ENCODE data around the gene PTPN3.

Gene PTPN3

DNA sequence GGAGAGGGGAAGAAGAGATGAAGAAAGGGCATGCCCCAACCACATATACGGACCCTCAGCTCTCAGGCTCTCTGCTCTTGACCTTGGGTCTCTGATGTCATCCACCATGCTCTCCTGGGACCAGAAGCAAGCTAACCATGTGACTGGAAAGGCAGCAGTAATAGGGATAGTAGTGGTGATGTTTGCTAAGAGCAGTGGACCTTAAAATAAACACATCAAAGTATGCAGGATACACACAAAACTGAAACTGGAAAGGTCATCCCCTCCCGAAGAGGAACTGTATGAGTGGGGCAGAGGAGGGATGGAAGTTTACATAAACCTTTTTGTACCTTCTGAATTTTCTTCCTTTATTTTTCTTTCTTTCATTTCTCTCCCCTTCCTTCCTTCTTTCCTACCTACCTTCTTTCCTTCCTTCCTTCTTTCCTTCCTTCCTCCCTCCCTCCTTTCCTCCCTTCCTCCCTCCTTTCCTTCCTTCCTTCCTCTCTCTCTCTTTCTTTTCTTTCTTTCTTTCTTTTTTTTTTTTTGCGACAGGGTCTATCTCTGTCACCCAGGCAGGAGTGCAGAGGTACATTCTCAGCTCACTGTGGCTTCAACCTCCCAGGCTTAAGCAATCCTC, 8.1 kb upstream of the PTPN3 start:
- DNase-seq (ENCODE audit: low read depth in 4 of 4, low spot score in 1 of 4), result no peak

DNA sequence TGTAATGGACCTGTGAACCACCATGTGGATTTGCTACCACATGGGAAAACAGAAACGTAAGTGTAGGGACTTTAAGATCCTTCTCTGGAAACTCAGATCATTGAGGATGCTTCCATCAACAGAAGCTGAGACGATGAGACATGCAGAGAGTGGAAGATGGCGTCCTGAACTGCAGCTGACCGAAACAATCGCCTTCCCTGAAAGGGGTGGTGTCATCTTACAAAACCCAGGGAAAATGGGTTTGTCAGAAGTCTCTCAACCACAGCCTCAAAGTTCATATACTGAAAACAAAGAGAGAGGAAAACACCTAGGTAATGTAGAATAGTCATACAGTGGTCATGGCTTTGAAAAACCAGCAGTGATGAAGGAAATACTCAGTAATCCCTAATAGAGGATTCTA, 6.6 kb upstream of the PTPN3 start:
- no peak for DNase-seq (ENCODE audit: low read depth in 4 of 4, low spot score in 1 of 4)

DNA sequence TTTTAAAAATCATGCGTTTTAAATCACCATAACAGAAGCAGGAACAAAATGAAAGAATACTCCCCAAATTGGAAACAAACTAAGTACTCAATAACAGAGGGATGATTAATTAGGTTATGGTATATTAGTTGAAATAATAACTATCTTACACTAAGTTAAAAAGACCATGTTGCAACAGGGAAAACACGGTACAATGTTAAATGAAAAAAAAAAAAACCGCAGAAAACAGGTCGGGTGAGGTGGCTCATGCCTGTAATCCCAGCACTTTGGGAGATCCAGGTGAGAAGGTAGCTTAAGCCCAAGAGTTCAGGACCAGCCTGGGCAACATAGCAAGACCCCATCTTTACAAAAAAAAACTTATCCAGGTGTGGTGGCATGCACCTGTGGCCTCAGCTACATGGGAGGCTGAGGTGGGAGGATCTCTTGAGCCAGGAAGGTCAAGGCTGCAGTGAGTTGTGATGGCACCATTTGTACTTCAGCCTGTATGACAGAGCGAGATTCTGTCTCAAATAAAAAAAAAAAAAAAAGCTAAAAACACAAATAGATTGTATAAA, 2.4 kb upstream of the PTPN3 start:
- no peak for DNase-seq (ENCODE audit: low read depth in 4 of 4, low spot score in 1 of 4)

DNA sequence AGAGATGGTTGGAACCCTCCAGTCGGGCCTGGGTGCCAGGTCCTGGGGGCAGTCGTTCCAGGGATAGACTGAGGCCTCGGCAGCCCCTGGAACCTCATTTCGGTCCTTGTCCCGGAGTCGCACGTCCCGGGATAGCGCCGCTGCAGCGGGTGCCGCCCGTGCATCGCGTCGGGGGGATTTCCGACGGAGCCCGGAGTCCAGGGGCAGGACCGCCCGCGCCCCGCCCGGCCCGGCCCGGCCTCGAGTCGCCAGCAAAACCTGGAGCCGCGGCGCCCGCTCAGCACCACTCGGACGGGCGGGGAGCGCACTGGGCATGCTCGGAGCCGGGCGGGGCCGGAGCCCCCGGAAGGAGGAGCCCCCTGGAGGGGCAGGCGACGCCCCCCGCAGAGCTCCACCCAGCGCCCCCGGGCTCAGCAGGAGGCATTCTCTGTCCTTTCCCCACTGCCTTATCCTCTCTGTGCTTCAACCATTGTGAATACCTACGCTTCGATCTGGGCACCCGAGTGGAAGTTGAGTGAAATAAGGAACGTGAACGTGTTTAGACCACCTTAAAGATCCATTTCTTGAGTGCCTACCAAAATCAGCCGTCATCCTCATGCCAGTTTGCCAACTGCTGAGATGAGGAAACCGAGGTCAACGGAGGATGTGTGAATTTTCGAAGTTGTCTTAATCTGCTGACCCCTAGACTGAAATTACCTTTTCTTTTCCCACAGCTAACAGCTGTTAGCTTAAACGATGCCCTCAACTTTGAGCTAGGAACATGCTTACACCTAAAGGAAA, 1.7 kb upstream of the PTPN3 start:
- no peak for DNase-seq (ENCODE audit: low read depth in 4 of 4, low spot score in 1 of 4)

DNA sequence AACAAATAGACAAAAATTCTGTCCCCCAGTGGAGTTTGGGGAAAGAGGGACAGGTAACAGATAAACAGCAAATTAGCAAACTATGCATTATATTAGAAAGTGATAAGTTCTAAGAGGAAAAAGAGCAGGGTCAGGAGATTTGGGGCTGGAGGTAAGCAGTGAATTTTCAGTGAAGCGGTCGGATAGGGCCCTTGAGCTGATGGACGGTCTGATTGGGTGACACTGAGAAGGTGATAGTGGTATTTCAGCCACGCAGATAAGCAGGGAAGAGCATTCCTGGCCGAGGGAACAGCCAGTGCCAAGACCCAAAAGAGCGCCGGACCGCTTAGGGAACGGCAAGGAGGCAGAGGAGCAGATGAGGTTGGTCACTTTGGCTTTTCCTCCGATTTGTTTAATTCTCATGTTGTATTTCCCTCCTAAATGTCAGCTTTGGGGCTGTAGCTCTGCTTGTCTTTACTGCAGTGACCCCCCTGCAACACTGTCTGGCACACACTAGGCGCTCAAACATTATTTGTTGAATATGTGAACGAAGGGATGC, 1.1 kb upstream of the PTPN3 start:
- no peak for DNase-seq (ENCODE audit: low read depth in 4 of 4, low spot score in 1 of 4)

DNA sequence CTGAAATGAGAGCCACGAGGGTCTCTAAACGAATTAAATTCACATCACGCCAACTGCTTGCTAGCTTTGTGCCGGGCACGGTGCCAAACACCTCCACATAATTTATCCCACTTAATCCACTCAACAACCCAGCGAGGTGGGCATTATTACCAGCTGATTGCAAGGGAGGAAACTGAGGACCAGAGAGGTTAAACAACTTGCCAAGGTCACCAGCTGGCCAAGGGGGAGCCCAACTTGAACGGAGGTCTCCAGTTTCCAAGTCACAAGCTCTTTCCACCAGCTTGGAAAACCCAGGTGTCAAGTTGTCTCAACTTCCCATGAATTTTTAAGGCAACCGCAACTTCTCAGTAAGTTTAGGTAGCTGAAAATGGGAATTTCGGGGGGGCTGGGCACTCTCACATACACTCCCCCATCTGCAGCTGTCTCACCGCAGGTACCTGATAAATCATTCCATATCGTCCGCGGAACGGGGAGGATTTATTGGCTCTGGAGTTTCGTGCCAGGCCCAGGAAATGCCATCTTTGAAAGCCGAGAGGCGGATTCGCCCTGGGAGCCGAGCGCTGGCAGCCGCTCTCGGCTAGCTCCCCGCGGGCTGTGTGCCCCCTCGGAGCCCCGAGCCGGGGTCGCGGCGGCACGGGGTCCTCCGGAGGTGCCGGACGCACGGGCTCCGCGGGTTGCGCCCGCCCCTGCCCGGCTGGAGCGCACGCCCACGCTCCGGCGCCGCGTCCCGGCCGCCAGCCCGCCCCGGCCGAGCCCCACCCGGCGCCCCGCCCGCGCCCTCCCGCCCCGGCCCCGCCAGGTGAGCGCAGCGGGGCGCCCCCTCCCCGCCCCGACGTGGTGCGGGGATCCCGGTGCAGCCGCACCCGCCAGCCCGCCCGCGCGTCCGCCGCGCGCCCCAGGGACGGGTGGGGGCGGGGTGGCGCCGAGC, 617 bp downstream of the PTPN3 start:
- DNase-seq (ENCODE audit: low read depth in 4 of 4, low spot score in 1 of 4), result no peak

DNA sequence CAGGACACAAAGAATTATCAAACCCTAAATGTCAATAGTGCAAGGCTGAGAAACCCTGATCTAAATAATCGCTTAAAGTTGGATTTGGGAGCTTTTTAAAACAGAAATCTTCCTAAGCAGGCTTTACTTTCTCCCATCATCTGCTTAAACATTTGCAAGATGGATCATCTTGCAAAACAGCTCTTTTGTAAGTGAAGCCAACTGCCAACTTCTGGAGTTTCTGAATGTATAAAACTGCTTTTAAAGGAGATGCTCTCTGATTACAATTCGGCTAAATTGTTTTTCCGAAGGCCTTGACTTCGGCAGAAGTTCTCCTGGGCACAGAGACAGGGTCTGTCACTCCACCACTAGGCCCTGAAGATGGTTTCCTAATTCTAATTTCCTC, 1.3 kb downstream of the PTPN3 start:
- no peak for DNase-seq (ENCODE audit: low read depth in 4 of 4, low spot score in 1 of 4)

DNA sequence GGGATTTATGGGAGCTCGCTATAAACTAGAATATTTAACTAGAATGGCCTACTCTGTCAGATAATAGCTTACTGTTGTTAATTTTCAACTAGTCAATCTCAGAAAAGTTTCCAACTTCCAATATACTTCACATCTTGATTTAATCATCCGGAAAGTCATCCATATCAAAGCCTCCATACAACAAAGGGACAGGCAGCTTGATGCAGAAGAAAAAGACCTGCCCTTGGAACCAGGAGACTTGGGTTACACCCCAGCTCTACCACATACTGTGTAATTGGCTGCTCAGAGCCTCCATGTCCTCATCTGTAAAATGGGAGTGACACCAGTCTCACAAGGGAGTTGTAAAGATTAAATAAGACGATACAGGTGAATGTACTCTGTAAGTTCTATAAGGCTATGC, 1.9 kb downstream of the PTPN3 start:
- no peak for DNase-seq (ENCODE audit: low read depth in 4 of 4, low spot score in 1 of 4)

DNA sequence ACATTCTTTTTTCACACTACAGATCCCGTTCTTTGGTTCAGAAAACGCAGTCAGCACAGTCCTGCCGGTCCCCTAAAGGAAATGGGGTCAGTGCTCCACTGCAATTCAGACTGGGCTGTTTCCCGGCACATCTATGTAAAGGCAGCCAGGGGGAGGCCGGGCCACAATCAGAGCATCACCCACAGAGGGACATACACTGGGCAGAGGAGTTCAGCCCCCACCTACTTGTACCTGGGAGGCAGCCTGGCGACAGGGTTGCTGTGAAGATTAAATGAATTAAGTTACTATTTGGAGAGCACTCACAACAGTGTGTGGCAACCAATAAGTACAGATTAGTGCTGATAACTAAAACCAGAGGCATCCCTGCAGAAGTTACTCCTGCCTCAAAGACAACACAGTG, 4.5 kb downstream of the PTPN3 start:
- no peak for DNase-seq (ENCODE audit: low read depth in 4 of 4, low spot score in 1 of 4)

DNA sequence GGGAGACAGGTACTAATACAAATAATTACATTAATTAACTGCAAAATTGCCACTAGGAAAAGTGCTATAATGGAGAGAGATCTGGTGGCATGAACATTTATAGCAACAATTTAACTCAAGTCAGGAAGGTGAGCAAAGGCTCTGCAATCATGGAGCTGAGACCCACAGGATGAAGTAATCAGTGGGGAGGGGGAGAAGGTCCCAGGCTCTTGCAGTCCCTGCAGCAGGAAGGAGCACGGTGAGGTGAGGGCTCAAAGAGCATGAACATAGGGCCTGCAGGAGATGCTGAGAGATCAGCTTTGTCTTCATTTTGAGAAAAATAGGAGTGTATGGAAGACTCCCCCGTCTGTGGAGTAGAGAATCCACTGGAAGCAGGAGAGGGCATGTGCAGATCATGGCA, 6.5 kb downstream of the PTPN3 start:
- no peak for DNase-seq (ENCODE audit: low read depth in 4 of 4, low spot score in 1 of 4)

DNA sequence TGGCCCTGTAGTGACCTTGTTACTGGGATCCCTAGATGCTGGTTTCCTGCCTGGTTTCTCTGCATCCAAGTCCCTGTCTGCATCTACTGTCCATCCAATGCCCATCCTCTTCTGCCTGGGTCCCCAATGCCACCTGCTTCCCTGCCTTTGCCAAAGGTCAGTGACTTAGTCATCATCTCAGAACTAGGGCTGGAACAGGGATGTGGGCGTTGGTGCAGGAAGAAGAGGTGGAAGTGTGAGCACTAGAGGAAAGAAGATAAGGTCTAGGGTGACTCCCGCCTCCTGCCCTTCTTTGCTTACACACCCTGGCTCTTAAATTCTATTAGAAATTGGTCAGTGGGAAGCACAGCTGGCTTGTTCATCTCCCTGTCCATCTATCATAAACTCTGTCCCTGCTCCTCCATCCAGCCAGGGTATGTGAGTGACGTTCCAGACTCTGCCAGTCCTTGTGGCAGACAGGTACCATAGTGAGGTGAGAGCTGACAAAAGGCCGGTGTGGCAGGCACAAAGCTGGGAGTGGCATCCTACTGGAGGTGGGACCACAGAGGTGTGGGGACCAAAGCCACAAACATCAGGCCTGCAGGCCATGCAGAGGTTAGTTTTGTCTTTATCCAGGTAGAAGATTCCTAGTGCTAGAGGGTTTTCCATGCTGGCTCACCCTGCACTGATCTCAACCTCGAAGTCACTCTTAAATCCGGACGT, 9.2 kb downstream of the PTPN3 start:
- DNase-seq (ENCODE audit: low read depth in 4 of 4, low spot score in 1 of 4), result no peak

DNA sequence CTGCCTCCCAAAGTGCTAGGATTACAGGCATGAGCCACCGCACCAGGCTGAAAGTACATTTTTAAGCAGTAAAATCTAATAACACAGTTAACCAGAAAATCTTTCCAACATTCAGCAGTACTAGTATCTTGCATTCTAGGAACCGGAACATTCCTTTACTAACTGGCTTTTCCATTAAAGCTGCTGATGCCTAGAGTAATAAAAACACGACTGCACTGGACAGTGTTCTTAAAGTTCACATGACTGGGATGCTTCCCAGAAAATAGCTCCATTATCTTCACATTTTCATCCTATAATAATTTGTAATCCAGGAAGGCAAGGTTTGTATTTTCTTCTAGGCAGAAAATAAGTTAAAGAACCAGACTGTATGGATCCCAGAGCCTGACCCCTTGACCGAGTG, 9.8 kb downstream of the PTPN3 start:
- DNase-seq (ENCODE audit: low read depth in 4 of 4, low spot score in 1 of 4), result no peak

DNA sequence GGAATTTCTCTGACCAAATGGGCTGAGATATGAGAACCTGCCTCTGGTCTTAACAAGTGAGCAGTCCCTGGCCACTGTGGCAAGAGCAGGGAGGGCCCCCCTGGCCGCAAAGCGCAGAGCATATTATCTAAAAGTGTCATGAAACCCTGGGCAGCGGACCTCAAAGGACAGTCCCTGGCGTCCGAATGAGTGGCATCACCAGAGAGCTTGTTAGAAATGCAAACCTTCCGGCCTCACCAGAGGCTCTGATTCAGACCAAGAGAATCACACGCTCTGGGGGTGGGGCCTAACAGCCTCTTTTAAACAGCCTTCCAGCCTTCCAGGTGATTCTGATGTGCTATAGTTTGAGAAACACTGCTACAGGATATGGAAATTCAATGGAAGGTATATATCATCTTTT, 10.9 kb downstream of the PTPN3 start:
- DNase-seq (ENCODE audit: low read depth in 4 of 4, low spot score in 1 of 4), result no peak

DNA sequence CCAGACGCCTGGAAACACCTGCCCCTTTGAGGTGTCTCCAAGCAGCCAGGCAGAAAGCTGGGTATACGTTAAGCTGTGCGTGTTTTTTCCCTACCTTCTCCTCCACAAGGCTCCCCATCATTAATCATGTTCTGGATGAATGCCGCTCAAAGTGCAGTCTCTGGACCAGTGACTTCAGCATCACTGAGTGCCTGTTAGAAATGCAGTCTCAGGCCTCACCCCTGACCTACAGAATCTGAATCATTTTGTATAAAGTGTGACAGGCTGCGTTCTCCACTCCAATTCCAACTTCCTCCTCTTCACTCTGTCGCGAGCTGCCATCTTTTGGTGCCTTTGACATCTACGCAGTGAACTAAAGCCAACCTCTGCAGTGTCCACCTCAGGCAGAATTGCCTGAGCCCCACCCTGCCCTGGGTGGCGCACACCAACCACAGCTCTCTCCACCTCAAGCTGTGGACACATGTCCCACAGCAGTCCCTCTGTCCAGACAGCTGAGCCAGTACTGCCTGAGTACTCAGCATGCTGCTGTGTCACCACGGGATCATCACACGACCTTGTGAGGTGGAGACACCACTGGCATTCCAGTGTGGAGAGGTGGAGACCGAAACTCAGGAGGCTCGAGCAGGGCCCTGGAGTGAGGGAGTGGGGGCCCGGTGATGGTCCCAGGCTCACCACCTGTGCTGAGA, 14.2 kb downstream of the PTPN3 start:
- DNase-seq (ENCODE audit: low read depth in 4 of 4, low spot score in 1 of 4), result no peak

DNA sequence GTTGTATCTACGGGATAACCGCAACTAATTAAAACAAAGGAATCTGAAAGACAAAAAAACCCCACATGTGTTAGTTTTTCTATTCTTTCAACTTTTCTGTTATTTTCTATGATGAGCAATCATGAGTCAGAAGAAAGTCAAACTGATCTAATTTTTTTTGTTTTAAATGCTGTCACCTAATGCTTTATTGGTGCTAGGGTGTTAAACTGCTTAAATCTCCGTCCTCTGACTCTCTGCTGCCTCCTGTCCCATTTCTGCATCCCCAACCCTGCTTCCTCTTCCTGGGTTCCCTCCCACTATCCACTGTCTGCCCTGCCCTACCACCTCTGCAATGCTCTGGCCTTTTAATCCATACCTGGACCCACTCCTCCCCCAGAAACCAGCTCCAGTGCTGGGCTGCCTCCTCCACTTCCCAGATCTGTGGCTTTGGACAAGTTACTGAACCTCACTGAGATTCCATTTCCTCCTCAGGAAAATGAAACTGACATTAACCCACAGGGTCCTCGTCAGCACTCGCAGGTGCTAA, 15.7 kb downstream of the PTPN3 start:
- DNase-seq (ENCODE audit: low read depth in 4 of 4, low spot score in 1 of 4), result no peak

DNA sequence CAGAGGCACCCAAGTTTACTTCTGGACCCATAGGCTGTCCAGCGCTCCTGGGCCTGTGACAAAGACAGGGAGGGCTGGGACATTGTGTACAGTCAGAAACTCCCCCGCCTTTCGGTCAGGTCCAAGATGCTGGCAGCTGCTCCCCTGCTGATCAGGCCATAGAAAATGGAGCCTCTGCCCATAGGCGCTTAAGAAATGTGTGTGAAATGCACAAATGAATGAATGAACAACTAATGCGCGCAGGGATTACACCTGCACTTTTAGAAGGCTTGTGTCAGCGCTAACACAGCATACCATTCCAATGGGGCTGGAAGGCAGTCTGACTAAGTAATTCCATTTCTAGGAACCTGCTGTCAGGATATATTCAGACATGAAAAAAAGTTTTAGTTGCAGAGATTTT, 16.3 kb downstream of the PTPN3 start:
- DNase-seq (ENCODE audit: low read depth in 4 of 4, low spot score in 1 of 4), result no peak

DNA sequence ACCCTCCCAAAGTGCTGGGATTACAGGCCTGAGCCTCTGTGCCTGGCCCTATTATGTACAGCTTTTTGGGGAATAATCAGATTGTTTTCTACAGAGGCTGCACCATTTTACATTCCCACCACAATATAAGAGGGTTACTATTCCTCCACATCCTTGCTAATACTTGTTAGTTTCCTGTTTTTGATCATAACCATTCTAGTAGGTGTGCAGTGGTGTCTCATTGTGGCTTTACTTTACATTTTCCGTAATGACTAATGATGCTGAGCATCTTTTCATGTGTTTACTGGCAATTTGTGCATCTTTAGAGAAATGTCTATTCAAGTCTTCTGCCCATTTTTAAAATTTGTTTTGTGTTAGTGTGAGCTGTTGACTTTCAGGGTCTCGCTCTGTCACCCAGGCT, 18.3 kb downstream of the PTPN3 start:
- no peak for DNase-seq (ENCODE audit: low read depth in 4 of 4, low spot score in 1 of 4)

DNA sequence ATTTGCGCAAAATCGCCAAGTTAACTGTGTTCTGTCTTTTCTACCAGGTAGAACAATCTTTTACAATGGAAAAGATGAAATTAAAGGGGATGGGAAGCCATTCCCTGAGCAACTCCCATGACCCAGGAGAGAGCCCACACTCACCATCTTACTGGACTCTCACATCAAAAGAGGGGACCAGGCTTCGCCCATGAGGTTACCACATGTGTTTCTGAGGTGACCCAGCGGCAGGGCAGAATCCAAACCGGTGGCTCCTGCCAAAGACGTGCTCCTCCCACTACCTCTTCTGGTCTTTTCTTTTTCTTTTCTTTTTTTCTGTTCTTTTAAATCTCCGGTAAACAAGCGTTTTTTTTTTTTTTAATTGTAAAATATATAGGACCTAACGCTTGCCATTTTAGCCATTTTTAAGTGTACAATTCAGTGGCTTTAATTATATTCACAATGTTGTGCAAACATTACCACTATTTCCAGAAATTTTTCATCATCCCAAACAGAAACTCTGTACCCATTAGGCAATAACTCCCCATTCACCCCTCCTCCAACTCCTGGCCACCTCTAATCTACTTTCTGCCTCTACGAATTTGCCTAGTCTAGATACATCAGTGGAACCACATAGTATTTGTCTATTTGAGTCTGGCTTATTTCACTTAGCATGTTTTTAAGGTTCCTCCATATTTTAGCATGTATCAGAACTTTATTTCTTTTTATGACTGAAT, 19.3 kb downstream of the PTPN3 start:
- DNase-seq (ENCODE audit: low read depth in 4 of 4, low spot score in 1 of 4), result no peak

DNA sequence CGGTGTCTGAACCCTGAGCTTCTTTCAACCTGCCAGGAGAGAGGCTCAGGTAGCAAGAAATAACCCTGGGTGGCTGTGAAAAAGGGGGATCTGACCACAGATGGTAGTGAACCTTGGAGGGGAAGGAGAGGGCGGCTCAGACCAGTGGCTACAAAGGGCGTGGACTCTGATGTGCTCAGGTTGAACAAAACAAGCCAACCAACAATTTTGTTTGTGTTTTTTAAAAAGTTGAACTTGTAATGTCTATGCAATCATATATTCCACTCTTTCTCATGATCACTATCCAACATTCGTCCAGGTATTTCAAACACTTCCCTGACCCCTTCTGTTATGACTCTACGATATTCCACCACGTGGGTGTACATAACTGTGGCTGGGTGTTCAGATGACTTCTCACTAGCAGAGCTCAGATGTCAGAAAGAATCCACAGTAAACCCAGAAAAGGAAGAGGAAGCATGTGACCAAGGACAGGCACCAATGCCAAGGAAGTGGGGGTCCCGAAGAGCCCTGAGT, 20.0 kb downstream of the PTPN3 start:
- no peak for DNase-seq (ENCODE audit: low read depth in 4 of 4, low spot score in 1 of 4)
